Left lobe of liver (tissue), 2 donors: ENCODE measurements around the gene PRAMEF17. TPM values are rescaled to one million over a fixed set of nuclear protein-coding genes. Genes with fewer than 3 reads are reported as not detected.
"Not testable (repeated sequence)": the region's sequence is repeated elsewhere in the genome, so short reads cannot be mapped to it uniquely, and the experiment has no call there.

Experiments
- ATAC-seq: fragments of 200-7000 bp; cut with Tn5 transposase; one replicate; pipeline ENCODE4 v1.9.1; 2020; ENCODE audit warnings: mild to moderate bottlenecking, moderate library complexity
- DNase-seq: peaks from one replicate; pipeline ENCODE4 v3.0.0-alpha.2; 2020; ENCODE audit warnings: low spot score
- total RNA-seq: library from RNA; stranded (reverse); gene quantifications from one replicate; pipeline ENCODE4 v1.2.1, GENCODE V29; 2021
- donor health status: DM: no; HTN: no; CAD: no; lungs with moderate emphysema.
- donor health status: DM: no; HTN: yes; CAD: no.

The PRAMEF17 gene
- not detected for total RNA-seq

GRCh38 chr1:13389332-13389731, at the start of gene PRAMEF17:
Gene PRAMEF17 (plus strand): TSS chr1:13389632. CDS start chr1:13389658, 26 bp downstream.
- not testable (repeated sequence) for DNase-seq, ATAC-seq

- DNase-seq, ATAC-seq: not testable (repeated sequence)
Observed at GRCh38 chr1:13342496-13342895, 46.9 kb upstream of the PRAMEF17 start.

- not testable (repeated sequence) for ATAC-seq, DNase-seq
Observed at GRCh38 chr1:13347034-13347433, 42.4 kb upstream of the PRAMEF17 start, which contains the start of gene PRAMEF14. Gene PRAMEF14 (minus strand): TSS chr1:13347134. CDS start chr1:13345314, 1,820 bp downstream.

GRCh38 chr1:13353476-13353875, 36.0 kb upstream of the PRAMEF17 start:
- ATAC-seq, DNase-seq: not testable (repeated sequence)

- ATAC-seq = peak; percentile 79
- not testable (repeated sequence) for DNase-seq
Observed at GRCh38 chr1:13354475-13354874, 35.0 kb upstream of the PRAMEF17 start.

- ATAC-seq = peak; percentile 68
- DNase-seq = not testable (repeated sequence)
Observed at GRCh38 chr1:13356774-13357173, 32.7 kb upstream of the PRAMEF17 start.

GRCh38 chr1:13362364-13362763, 27.1 kb upstream of the PRAMEF17 start:
- DNase-seq = not testable (repeated sequence)
- ATAC-seq = peak; percentile 71

- not testable (repeated sequence) for ATAC-seq, DNase-seq
Observed at GRCh38 chr1:13364928-13365327, 24.5 kb upstream of the PRAMEF17 start.

GRCh38 chr1:13366536-13366935, 22.9 kb upstream of the PRAMEF17 start:
- DNase-seq, ATAC-seq: not testable (repeated sequence)

GRCh38 chr1:13368544-13368943, 20.9 kb upstream of the PRAMEF17 start:
- peak; percentile 66 for ATAC-seq
- DNase-seq = not testable (repeated sequence)

GRCh38 chr1:13378983-13379382, 10.4 kb upstream of the PRAMEF17 start:
- DNase-seq = not testable (repeated sequence)
- peak; percentile 50 for ATAC-seq

- not testable (repeated sequence) for DNase-seq, ATAC-seq
Observed at GRCh38 chr1:13380380-13380779, 9.1 kb upstream of the PRAMEF17 start.

GRCh38 chr1:13393004-13393403, 3.6 kb downstream of the PRAMEF17 start:
- ATAC-seq, DNase-seq: not testable (repeated sequence)

- not testable (repeated sequence) for DNase-seq, ATAC-seq
Observed at GRCh38 chr1:13394761-13395160, 5.3 kb downstream of the PRAMEF17 start.

- DNase-seq, ATAC-seq: not testable (repeated sequence)
Observed at GRCh38 chr1:13395311-13395710, 5.9 kb downstream of the PRAMEF17 start.

- no peak for ATAC-seq
Observed at GRCh38 chr1:13407811-13408210, 18.4 kb downstream of the PRAMEF17 start.

GRCh38 chr1:13410150-13410549, 20.7 kb downstream of the PRAMEF17 start, which contains the start of gene PRAMEF20:
Gene PRAMEF20 (plus strand): TSS chr1:13410450. CDS start chr1:13416355, 5,905 bp downstream.
- not testable (repeated sequence) for DNase-seq, ATAC-seq

More at GRCh38 chr1:13407811-13408210, 18.4 kb downstream of the PRAMEF17 start:
- no peak for DNase-seq

- ATAC-seq = no peak
Observed at GRCh38 chr1:13430495-13430894, 41.1 kb downstream of the PRAMEF17 start.

GRCh38 chr1:13432251-13432650, 42.8 kb downstream of the PRAMEF17 start:
- DNase-seq (no peak), ATAC-seq (no peak)

More at GRCh38 chr1:13430495-13430894, 41.1 kb downstream of the PRAMEF17 start:
- no peak for DNase-seq

- ATAC-seq, DNase-seq: not testable (repeated sequence)
Observed at GRCh38 chr1:13433694-13434358, 44.4 kb downstream of the PRAMEF17 start.

GRCh38 chr1:13435458-13435857, 46.0 kb downstream of the PRAMEF17 start:
- no peak for ATAC-seq
- no peak for DNase-seq
